Heart left ventricle (tissue), 13 donors: ENCODE measurements around the gene OR2D2.
"Not testable (repeated sequence)": the region's sequence is repeated elsewhere in the genome, so short reads cannot be mapped to it uniquely, and the experiment has no call there.

Experiments used
- CTCF ChIP-seq, 12 donors: fragments of 200-600 bp; sonication (generic) in 4 of 12; IDR thresholded peaks; one replicate each; pipeline versions ENCODE4 v1.5.0 to v1.8.0; 2018 to 2022; ENCODE audit warnings: antibody characterized with exemption in 12 of 12, mild to moderate bottlenecking in 5 of 12
- POLR2A ChIP-seq, 2 donors: fragments of 450-650 bp; IDR thresholded peaks; one replicate each; pipeline ENCODE4 v1.6.1; 2017; ENCODE audit warnings: antibody characterized with exemption in 2 of 2, mild to moderate bottlenecking in 2 of 2, moderate library complexity in 2 of 2
- donor health status: ischemic (EF 13 %, LVEDD 7.1; RV severe dilation, severe dysfunction).
- donor health status: DM: no; HTN: yes; CAD: no.
- donor health status: DM: no; HTN: no; CAD: no.
- donor health status: ischemic (EF 25% LVEDD 6.9; RV normal size, moderate dysfunction).
- donor health status: ischemic (EF 25% LVEDD 5.7; RV mildly dilated, moderate dysfunction).
- donor health status: ischemic (EF 35%, LVEDD 5.7; RV mildly dilated, moderate dysfunction).
- donor health status: nonischemic (EF 11% LVEDD 7.7; RV severe dilation, severe dysfunction).
- donor health status: DM: yes; HTN: yes; CAD: no.
- donor health status: PGD.
- donor health status: ischemic (EF 29% LVEDD 5.4; RV normal size, mild dysfunction).
- donor health status: nonischemic (EF 23%, LVEDD 6.1; RV moderate dilation, normal function).

- TF ChIP-seq CTCF, POLR2A (IDR thresholded peaks at IDR 0.05): not testable (repeated sequence)
These were observed 12.5 kb upstream of the OR2D2 start for GRCh38 chr11:6904804-6905203.
